ENCODE measurements around the gene YPEL4. TPM values are rescaled to one million over a fixed set of nuclear protein-coding genes. Genes with fewer than 3 reads are reported as not detected.
A peak's percentile ranks its signal among the peaks of the same experiment; 100 is the strongest.

YPEL4 gene
- total RNA-seq, 1 donor from 2014 or later, result 0.48 TPM

DNA sequence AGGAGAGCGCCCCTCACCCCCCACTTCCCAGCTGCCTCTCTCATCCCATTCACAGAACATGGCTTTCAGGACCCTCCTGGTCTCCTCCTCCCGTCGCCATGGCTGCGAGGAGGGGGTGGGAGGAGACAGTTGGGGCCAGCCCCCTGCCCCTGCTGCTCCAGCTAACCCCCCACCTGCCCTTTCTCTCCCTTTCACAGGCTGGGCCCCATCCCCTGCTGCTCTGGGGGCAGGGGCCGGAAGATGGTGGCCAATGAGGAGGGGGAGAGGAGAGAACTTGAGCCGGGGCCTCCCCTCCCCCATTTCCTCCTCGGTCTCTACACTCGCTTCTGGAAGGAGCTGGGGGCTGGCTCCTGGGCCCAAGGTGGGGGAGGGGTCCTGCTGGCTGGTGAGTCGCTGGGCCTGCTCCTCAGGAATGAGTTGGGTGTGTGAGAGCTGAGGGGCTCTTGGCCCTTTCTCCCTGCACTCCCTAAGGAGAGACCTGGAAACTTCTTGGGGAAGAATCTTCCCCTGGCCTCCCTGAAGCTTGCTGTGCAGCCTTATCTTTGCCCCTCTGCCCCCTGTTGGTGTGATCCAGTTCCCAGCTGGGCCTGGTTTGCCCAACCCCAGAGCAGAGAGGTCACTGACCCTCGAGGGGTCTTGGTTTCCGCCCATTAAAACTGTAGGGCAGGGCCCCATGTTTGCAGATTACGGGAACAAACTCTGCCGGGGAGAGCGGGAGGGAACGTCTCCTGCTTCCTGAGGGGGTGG lies 10.2 kb downstream of the YPEL4 start:
- peak; percentile 96 for DNase-seq (ENCODE audit: extremely low spot score, unreplicated experiment)
- peaks cover 17% of the 10 kb centered on the region for H3K36me3 Mint-ChIP-seq
- no peaks in the 10 kb centered on the region for H3K27me3 Mint-ChIP-seq
- TF ChIP-seq, protein P1, sequence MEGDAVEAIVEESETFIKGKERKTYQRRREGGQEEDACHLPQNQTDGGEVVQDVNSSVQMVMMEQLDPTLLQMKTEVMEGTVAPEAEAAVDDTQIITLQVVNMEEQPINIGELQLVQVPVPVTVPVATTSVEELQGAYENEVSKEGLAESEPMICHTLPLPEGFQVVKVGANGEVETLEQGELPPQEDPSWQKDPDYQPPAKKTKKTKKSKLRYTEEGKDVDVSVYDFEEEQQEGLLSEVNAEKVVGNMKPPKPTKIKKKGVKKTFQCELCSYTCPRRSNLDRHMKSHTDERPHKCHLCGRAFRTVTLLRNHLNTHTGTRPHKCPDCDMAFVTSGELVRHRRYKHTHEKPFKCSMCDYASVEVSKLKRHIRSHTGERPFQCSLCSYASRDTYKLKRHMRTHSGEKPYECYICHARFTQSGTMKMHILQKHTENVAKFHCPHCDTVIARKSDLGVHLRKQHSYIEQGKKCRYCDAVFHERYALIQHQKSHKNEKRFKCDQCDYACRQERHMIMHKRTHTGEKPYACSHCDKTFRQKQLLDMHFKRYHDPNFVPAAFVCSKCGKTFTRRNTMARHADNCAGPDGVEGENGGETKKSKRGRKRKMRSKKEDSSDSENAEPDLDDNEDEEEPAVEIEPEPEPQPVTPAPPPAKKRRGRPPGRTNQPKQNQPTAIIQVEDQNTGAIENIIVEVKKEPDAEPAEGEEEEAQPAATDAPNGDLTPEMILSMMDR (conservative IDR thresholded peaks at IDR 0.05), result peak; percentile 40
- H3K27ac Mint-ChIP-seq, result peak overlapping the region; percentile 98
- H3K4me1 Mint-ChIP-seq (ENCODE audit: unreplicated experiment), result peaks cover 38% of the 10 kb centered on the region
- H3K4me3 Mint-ChIP-seq, result peak overlapping the region; percentile 98
- H3K9me3 Mint-ChIP-seq, result no peaks in the 10 kb centered on the region

DNA sequence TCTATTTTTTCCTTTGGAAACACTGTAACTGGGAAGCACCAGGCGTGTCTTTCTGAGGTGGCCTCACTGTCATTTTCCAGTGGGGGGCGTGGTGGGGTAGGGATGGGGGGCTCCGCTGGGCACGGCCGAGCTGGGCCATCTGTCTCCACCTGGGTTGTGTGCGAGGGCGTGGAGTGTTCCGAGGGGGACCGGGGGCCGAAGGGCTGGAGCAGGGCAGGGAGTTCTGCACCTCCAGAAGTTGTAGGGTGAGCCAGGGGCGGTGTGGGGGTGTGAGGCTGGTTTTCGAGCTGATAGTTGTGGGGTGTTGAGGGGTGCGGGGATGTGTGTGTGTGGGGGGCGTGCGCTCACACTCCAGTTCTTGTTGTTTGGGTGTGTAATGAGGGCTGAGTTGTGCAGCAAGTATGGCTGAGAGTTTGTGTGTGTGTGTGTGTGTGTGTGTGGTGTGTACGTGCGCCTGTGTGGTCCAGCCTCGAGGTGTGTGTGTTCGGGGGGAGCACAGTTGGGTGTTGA lies 10.8 kb downstream of the YPEL4 start:
- no peaks in the 10 kb centered on the region for H3K9me3 Mint-ChIP-seq
- DNase-seq (ENCODE audit: extremely low spot score, unreplicated experiment), result no peak
- H3K36me3 Mint-ChIP-seq, result peaks cover 16% of the 10 kb centered on the region
- H3K27me3 Mint-ChIP-seq, result no peaks in the 10 kb centered on the region
- peak overlapping the region; percentile 98 for H3K4me3 Mint-ChIP-seq
- peak overlapping the region; percentile 98 for H3K27ac Mint-ChIP-seq
- TF ChIP-seq, protein P1 (conservative IDR thresholded peaks at IDR 0.05), result no peak
- H3K4me1 Mint-ChIP-seq (ENCODE audit: unreplicated experiment), result peaks cover 36% of the 10 kb centered on the region

DNA sequence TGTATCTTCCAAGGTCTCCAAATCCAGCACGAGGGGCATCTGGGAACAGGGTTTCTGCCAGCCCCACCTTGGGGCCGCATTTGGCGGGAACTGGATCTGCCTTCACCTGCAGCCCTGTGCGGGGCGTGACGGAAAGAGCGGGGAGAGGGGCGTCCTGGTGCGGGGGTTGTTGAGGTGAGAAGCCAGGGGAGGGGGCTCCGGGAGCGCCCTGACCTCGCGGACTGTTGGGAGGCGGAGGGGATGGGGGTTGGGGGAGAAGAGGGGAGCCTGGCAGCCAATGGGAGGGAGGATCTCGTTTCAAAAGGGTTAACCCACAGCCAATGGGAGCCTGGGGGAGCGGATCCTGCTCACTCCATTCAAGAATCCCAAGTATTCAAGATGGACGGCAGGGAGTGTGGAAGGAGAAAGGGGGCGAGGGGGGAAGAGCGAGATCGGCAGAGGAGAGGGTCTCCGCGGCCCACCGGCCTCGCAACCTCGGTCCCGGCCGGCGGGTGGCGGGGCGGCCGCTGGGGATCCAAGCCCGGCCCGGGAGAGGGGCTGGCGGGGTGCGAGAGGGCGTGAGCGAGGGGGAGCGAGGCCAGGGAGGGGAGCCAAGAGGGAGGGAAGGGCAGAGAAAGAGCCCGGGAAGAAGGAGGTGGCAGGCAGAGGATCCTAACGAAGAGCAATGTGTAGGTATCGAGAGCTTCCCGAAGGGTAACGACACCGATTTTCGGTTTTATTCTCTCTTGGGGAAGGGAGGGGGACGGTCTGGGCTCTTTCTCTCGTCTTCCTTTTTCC lies 11.5 kb downstream of the YPEL4 start:
- Mint-ChIP-seq H3K4me3 (peak overlapping the region; percentile 98), H3K36me3 (peaks cover 10% of the 10 kb centered on the region), H3K9me3 (no peaks in the 10 kb centered on the region), H3K4me1 (ENCODE audit: unreplicated experiment) (peaks cover 29% of the 10 kb centered on the region), H3K27ac (peak overlapping the region; percentile 98), H3K27me3 (no peaks in the 10 kb centered on the region)
- peak; percentile 84 for DNase-seq (ENCODE audit: extremely low spot score, unreplicated experiment)
- TF ChIP-seq, protein P1 (conservative IDR thresholded peaks at IDR 0.05), result no peak

DNA sequence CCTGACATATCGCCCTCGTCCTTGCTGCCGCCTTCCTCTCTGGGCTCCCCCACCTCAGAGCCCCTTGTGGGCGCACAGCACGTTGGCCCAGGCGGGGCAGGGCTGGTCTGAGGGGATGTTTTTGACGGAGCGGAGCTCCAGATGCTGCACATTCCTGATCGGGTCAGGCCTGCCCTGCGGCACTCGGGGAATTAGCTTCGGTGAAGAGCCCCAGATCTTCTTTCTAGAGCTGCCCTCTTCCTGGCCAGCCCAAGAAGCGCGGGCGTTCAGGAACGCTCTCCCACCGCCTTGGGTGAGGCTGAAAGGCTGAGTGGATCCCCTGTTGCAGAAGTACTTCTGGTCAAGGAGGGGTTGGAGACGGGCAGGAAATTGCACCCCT lies 12.1 kb downstream of the YPEL4 start:
- TF ChIP-seq, protein P1 (conservative IDR thresholded peaks at IDR 0.05), result no peak
- DNase-seq (ENCODE audit: extremely low spot score, unreplicated experiment), result peak; percentile 82
- no peaks in the 10 kb centered on the region for H3K27me3 Mint-ChIP-seq
- no peaks in the 10 kb centered on the region for H3K9me3 Mint-ChIP-seq
- peak overlapping the region; percentile 98 for H3K27ac Mint-ChIP-seq
- H3K4me3 Mint-ChIP-seq, result peak overlapping the region; percentile 98
- H3K4me1 Mint-ChIP-seq (ENCODE audit: unreplicated experiment), result peaks cover 26% of the 10 kb centered on the region
- peaks cover 9% of the 10 kb centered on the region for H3K36me3 Mint-ChIP-seq

DNA sequence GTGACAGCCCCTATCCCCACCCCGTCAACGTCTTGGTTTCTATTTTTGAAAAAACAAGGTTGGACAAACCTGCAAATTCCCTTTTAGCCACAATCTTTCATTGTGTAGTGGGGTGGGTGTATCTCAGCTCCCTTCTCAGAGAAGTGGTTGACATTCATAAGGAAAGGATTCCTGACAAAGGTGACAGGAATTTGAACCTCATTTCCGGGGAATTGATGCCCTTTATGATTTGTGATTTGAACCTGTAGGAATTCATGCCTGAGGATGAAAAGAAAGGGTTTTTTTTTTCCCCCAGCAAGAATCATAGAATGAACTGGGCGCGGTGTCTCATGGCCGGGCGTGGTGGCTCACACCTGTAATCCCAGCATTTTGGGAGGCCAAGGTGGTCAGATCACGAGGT lies 14.5 kb downstream of the YPEL4 start:
- peak overlapping the region; percentile 32 for H3K27ac Mint-ChIP-seq
- no peaks in the 10 kb centered on the region for H3K27me3 Mint-ChIP-seq
- H3K4me3 Mint-ChIP-seq, result no peak overlapping the region
- no peaks in the 10 kb centered on the region for H3K36me3 Mint-ChIP-seq
- peaks cover 11% of the 10 kb centered on the region for H3K4me1 Mint-ChIP-seq (ENCODE audit: unreplicated experiment)
- H3K9me3 Mint-ChIP-seq, result no peaks in the 10 kb centered on the region
- TF ChIP-seq, protein P1 (conservative IDR thresholded peaks at IDR 0.05), result no peak
- no peak for DNase-seq (ENCODE audit: extremely low spot score, unreplicated experiment)

All from type B pancreatic cell (in vitro differentiated cells).